ENCODE data around the gene HOXA2. TPM values are rescaled to one million over a fixed set of nuclear protein-coding genes. Genes with fewer than 3 reads are reported as not detected.

The HOXA2 gene
- total RNA-seq, 2 donors from 2014 or later = 1.8 to 2.4 TPM

DNA sequence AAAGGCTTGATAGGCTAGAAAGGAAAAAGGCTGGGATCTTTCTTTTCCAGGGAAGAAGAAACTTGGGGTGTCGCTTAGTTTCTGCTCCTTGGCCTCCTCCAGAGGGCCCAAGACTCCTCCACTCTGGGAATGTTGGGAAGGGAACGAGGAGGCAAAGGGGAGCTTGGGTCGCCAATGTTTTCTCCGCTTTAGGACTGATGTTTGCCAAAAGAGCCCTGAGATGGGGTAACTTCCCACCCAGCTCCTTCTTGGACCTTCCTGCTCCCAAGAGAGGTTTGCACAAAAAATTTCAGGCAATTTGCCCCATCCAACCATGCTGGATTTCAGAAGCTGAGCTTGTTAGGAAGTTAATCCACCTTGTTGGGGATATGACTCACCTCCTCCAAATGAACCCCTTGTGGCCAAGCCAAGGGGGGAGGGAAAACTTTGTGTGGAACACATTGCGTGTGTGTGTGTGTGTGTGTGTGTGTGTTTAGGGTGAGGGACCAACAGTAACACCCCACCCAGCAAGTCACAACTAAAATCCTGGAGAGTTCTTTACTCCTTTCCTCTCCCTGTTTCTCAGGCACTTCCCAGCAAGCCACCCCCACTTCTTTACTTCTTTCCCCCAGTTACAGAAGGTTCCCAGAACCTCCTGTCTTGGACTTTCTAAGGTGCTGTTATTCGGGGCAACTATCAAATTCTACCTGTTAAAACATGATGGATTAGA, 8.7 kb upstream of the HOXA2 start:
- Histone ChIP-seq H3K36me3 (no peaks in the 10 kb centered on the region), H3K9me3 (no peaks in the 10 kb centered on the region), H3K4me3 (no peak overlapping the region), H3K27ac (peak overlapping the region; percentile 91), H3K27me3 (no peaks in the 10 kb centered on the region), H3K4me1 (peaks cover 9% of the 10 kb centered on the region), H3K9ac (ENCODE audit: low read depth in 2 of 2, low read length in 2 of 2) (peak overlapping the region in 1 of 2 donors; percentile 62)
- TF ChIP-seq, protein P1, sequence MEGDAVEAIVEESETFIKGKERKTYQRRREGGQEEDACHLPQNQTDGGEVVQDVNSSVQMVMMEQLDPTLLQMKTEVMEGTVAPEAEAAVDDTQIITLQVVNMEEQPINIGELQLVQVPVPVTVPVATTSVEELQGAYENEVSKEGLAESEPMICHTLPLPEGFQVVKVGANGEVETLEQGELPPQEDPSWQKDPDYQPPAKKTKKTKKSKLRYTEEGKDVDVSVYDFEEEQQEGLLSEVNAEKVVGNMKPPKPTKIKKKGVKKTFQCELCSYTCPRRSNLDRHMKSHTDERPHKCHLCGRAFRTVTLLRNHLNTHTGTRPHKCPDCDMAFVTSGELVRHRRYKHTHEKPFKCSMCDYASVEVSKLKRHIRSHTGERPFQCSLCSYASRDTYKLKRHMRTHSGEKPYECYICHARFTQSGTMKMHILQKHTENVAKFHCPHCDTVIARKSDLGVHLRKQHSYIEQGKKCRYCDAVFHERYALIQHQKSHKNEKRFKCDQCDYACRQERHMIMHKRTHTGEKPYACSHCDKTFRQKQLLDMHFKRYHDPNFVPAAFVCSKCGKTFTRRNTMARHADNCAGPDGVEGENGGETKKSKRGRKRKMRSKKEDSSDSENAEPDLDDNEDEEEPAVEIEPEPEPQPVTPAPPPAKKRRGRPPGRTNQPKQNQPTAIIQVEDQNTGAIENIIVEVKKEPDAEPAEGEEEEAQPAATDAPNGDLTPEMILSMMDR (IDR thresholded peaks at IDR 0.05) = no peak
- DNase-seq = peak; percentile 46
- intact Hi-C loops (cut with DNase I) = no loop called here

DNA sequence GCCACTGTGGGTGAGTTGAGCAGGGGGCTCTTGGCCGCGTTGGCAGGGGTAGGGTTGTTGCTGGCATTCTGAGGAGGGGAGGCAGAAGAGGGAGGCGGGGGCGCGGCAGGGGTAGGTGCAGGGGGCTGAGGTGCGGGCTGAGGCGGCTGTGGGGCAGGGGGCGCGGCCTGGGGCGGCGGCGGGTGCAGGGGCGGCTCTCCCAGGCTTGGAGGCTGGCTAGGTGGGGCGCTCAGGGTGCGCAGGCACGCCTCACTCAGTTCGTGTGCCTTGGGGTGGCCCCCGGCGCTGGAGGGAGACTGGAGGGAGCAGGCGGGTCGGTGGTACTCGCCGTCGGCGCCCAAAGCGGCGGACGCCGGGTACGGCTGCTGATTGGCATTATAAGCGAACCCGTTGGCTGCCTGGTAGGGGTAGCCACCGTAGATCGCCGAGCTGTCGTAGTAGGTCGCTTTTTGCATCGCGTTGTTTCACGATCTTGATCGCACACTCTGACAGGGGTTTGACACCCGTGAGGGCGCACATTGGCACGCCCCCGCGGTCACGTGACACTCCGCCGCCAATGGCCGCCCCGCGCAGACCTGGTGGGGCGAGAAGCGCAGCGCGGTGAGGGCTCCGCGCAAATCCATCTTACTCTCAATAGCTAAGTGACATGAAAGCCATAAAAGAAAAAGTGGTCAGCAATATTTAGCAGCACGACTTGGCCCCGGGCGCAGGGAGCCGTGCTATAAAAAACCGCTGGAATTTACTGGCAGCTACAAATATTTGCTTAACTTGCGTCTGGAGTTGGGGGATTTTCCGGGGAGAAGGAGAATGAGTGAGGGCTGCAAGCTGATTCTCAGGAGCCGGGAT, 7.9 kb upstream of the HOXA2 start:
- intact Hi-C loops (cut with DNase I) = no loop called here
- H3K4me3 ChIP-seq = peak overlapping the region; percentile 11
- no peaks in the 10 kb centered on the region for H3K36me3 ChIP-seq
- H3K27me3 ChIP-seq = no peaks in the 10 kb centered on the region
- peak overlapping the region; percentile 91 for H3K27ac ChIP-seq
- TF ChIP-seq, protein P1 (IDR thresholded peaks at IDR 0.05) = no peak
- H3K4me1 ChIP-seq = peaks cover 9% of the 10 kb centered on the region
- peak; percentile 86 for DNase-seq
- peak overlapping the region in 1 of 2 donors; percentile 62 for H3K9ac ChIP-seq (ENCODE audit: low read depth in 2 of 2, low read length in 2 of 2)
- H3K9me3 ChIP-seq = no peaks in the 10 kb centered on the region

DNA sequence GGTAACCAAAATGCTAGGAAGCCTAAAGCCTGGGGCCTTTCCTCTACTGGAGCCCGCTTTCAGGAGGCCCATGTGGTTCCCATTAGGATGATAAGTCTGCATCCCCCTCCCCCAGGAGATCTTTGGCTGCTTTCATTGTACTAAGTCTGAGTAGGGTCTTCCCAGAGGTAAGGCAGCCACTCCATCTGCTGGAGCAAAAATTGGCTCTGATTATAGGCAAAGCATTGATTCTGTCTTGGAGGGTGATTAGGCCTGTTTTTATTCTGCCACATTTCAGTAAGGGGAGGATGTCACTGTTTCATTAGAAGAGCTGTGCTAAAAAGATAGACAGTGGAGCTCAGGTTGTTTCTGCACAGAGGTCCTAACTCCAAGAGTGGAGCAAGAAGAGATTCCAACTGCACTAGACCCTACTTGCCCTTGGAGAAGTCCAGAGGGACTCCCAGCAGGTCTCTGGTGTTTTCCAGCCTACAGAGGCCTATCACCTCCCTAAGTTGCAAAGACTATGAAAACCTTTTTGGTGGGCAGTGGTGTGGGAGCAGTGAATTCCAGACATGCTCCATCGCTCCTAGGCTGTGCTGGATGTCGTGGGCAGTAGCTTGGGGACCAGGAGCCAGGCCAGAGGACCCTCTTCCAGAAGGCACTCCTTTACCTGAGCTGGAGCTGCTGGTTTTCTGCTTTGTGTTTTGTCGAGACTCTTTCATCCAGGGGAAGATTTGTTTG, 7.1 kb upstream of the HOXA2 start:
- TF ChIP-seq, protein P1 (IDR thresholded peaks at IDR 0.05) = no peak
- H3K4me1 ChIP-seq = peaks cover 9% of the 10 kb centered on the region
- DNase-seq = peak; percentile 19
- H3K9ac ChIP-seq (ENCODE audit: low read depth in 2 of 2, low read length in 2 of 2) = peak overlapping the region in 1 of 2 donors; percentile 22
- no peaks in the 10 kb centered on the region for H3K9me3 ChIP-seq
- intact Hi-C loops (cut with DNase I) = loop anchor here (5.0 kb wide), 1 partner anchor 33 kb away; the partner anchor contains the start of gene HOXA5
- no peak overlapping the region for H3K4me3 ChIP-seq
- H3K36me3 ChIP-seq = no peaks in the 10 kb centered on the region
- no peaks in the 10 kb centered on the region for H3K27me3 ChIP-seq
- H3K27ac ChIP-seq = peak overlapping the region; percentile 92

DNA sequence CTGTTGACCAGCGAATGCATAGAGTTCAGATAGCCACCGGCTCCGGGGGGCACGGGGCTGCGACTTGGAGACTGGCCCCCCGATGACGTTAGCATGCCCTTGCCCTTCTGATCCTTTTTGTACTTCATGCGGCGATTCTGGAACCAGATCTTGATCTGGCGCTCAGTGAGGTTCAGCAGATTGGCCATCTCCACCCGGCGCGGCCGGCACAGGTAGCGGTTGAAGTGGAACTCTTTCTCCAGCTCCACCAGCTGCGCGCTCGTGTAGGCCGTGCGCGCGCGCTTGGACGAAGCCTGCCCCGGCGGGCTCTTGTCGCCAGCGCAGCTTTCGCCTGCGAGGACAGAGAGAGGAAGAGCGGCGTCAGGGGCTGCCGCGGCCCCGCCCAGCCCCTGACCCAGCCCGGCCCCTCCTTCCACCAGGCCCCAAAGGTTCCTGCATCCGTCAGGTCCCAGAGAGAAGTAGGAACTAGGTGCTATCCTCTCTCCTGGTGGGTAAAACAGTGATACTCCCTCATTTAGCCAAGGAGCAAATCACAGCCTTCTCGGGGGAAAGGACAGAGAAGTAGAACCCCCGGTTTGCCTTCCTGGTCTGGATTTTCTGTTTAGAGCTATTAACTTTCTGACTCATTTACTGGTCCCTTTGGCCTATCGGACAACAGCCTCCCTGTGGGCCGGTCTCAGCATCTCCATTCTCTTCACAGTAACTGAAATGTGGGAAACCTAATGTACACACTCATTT, 6.1 kb upstream of the HOXA2 start:
- DNase-seq = peak; percentile 68
- intact Hi-C loops (cut with DNase I) = loop anchor here (5.0 kb wide), 1 partner anchor 34 kb away; the partner anchor contains the start of gene HOXA5
- Histone ChIP-seq H3K27me3 (no peaks in the 10 kb centered on the region), H3K9ac (ENCODE audit: low read depth in 2 of 2, low read length in 2 of 2) (peak overlapping the region; percentile 61 to 73), H3K9me3 (no peaks in the 10 kb centered on the region), H3K27ac (peak overlapping the region; percentile 92), H3K4me1 (peaks cover 9% of the 10 kb centered on the region), H3K36me3 (no peaks in the 10 kb centered on the region), H3K4me3 (peak overlapping the region; percentile 3)
- TF ChIP-seq, protein P1 (IDR thresholded peaks at IDR 0.05) = no peak
